Stimulated activated CD8-positive, alpha-beta memory T cell treated with anti-CD3 and anti-CD28 coated beads, Interleukin-15, amount 100 ng/mL, for 48 hours (primary cell): Measurements from ENCODE around the gene HMOX1.
"Not testable (repeated sequence)": the region's sequence is repeated elsewhere in the genome, so short reads cannot be mapped to it uniquely, and the experiment has no call there.

Source experiments
- DNase-seq, 2 donors: peaks; one replicate each; pipeline ENCODE4 v3.0.0-alpha.2; 2020; ENCODE audit warnings: low read depth in 2 of 2

HMOX1 gene

GRCh38 chr22:35379146-35379993, 1.5 kb upstream of the HMOX1 start:
- no peak for DNase-seq

- no peak for DNase-seq
Measured at GRCh38 chr22:35380013-35380412, 883 bp upstream of the HMOX1 start.

GRCh38 chr22:35381424-35382009, 621 bp downstream of the HMOX1 start:
- DNase-seq, result no peak

GRCh38 chr22:35383679-35384071, 2.8 kb downstream of the HMOX1 start:
- DNase-seq, result no peak

GRCh38 chr22:35384527-35384926, 3.6 kb downstream of the HMOX1 start:
- DNase-seq, result no peak

- DNase-seq, result no peak
Measured at GRCh38 chr22:35384975-35385588, 4.2 kb downstream of the HMOX1 start.

GRCh38 chr22:35386670-35387288, 5.9 kb downstream of the HMOX1 start:
- no peak for DNase-seq

- DNase-seq, result no peak
Measured at GRCh38 chr22:35390933-35391332, 10.0 kb downstream of the HMOX1 start.

- no peak for DNase-seq
Measured at GRCh38 chr22:35392357-35392756, 11.5 kb downstream of the HMOX1 start.

- DNase-seq, result no peak
Measured at GRCh38 chr22:35393116-35394010, 12.5 kb downstream of the HMOX1 start.

- no peak for DNase-seq
Measured at GRCh38 chr22:35394011-35394312, 13.1 kb downstream of the HMOX1 start.

- no peak for DNase-seq
Measured at GRCh38 chr22:35394810-35395563, 14.1 kb downstream of the HMOX1 start.

- not testable (repeated sequence) for DNase-seq
Measured at GRCh38 chr22:35396622-35397021, 15.7 kb downstream of the HMOX1 start.

GRCh38 chr22:35397095-35397904, 16.4 kb downstream of the HMOX1 start:
- no peak for DNase-seq

GRCh38 chr22:35398591-35398973, 17.7 kb downstream of the HMOX1 start:
- no peak for DNase-seq

- no peak for DNase-seq
Measured at GRCh38 chr22:35399114-35399677, 18.3 kb downstream of the HMOX1 start.

- peak; percentile 95 to 97 for DNase-seq
Measured at GRCh38 chr22:35399678-35400500, 19.0 kb downstream of the HMOX1 start, which contains the start of gene MCM5. MCM5 (plus strand) TSS chr22:35400140; CDS start chr22:35400439, 299 bp downstream.

GRCh38 chr22:35400501-35400790, 19.6 kb downstream of the HMOX1 start:
- no peak for DNase-seq

GRCh38 chr22:35401863-35402262, 21.0 kb downstream of the HMOX1 start:
- DNase-seq, result no peak
